Midbrain (tissue), 1 donor: ENCODE measurements around the gene PTGIS.
A peak's percentile ranks its signal among the peaks of the same experiment; 100 is the strongest.
"Not testable (repeated sequence)": the region's sequence is repeated elsewhere in the genome, so short reads cannot be mapped to it uniquely, and the experiment has no call there.

Experiments used
- DNase-seq: peaks from one replicate; lab custom pipeline; 2025; lab: John Stamatoyannopoulos, UW

PTGIS gene

GRCh38 chr20:49567421-49568277 lies at the start of gene PTGIS:
PTGIS (minus strand) TSS chr20:49568137; CDS start chr20:49568116, 21 bp downstream.
- no peak for DNase-seq

GRCh38 chr20:49617394-49617793 lies 49.5 kb upstream of the PTGIS start:
- not testable (repeated sequence) for DNase-seq

GRCh38 chr20:49616154-49617007 lies 48.4 kb upstream of the PTGIS start:
- no peak for DNase-seq

- peak; percentile 3 for DNase-seq
Measured at GRCh38 chr20:49615401-49616153, 47.6 kb upstream of the PTGIS start.

GRCh38 chr20:49615051-49615400 lies 47.1 kb upstream of the PTGIS start:
- not testable (repeated sequence) for DNase-seq

- DNase-seq = no peak
Measured at GRCh38 chr20:49614338-49615050, 46.6 kb upstream of the PTGIS start.

GRCh38 chr20:49612127-49612738 lies 44.3 kb upstream of the PTGIS start:
- peak; percentile 92 for DNase-seq

GRCh38 chr20:49611539-49612126 lies 43.7 kb upstream of the PTGIS start:
- DNase-seq = not testable (repeated sequence)

- DNase-seq = peak; percentile 75
Measured at GRCh38 chr20:49610691-49611538, 43.0 kb upstream of the PTGIS start.

GRCh38 chr20:49608752-49609670 lies 41.1 kb upstream of the PTGIS start:
- DNase-seq = peak; percentile 35

GRCh38 chr20:49607568-49607967 lies 39.6 kb upstream of the PTGIS start:
- DNase-seq = no peak

GRCh38 chr20:49603209-49603627 lies 35.3 kb upstream of the PTGIS start:
- no peak for DNase-seq

GRCh38 chr20:49602345-49603208 lies 34.6 kb upstream of the PTGIS start:
- DNase-seq = no peak

- no peak for DNase-seq
Measured at GRCh38 chr20:49601153-49601924, 33.4 kb upstream of the PTGIS start.

GRCh38 chr20:49599746-49600113 lies 31.8 kb upstream of the PTGIS start:
- DNase-seq = no peak

- DNase-seq = no peak
Measured at GRCh38 chr20:49597825-49598395, 30.0 kb upstream of the PTGIS start.
